Lung (tissue), 12 donors: Measurements from ENCODE around the gene NEIL3. TPM values are rescaled to one million over a fixed set of nuclear protein-coding genes. Genes with fewer than 3 reads are reported as not detected.

ENCODE experiments used
- ATAC-seq: fragments of 200-7000 bp; cut with Tn5 transposase; one replicate; pipeline ENCODE4 v1.9.1; 2020; ENCODE audit warnings: moderate number of reproducible peaks; ENCODE audit not compliant: insufficient read depth, low FRiP score
- DNase-seq, 3 donors: peaks; one replicate each; pipeline ENCODE4 v3.0.0-alpha.2; 2013 to 2017
- H3K27ac ChIP-seq, 2 donors: one replicate each; pipeline ENCODE4 v1.5.1; 2013; ENCODE audit warnings: mild to moderate bottlenecking in 2 of 2, moderate library complexity in 2 of 2, control low read depth in 1 of 2, inconsistent platforms in 1 of 2, low read depth in 1 of 2, low read length in 1 of 2
- H3K27me3 ChIP-seq, 3 donors: one replicate each; pipeline ENCODE4 v1.5.1; 2013; ENCODE audit warnings: low read length in 2 of 3; ENCODE audit not compliant: control insufficient read depth in 3 of 3, insufficient read depth in 3 of 3
- H3K36me3 ChIP-seq, 4 donors: one replicate each; pipeline ENCODE4 v1.5.1; 2013; ENCODE audit warnings: low read length in 4 of 4, mild to moderate bottlenecking in 1 of 4, moderate library complexity in 1 of 4; ENCODE audit not compliant: control insufficient read depth in 4 of 4, insufficient read depth in 4 of 4
- H3K4me1 ChIP-seq, 5 donors: one replicate each; pipeline ENCODE4 v1.5.1; 2013; ENCODE audit warnings: low read length in 5 of 5, mild to moderate bottlenecking in 2 of 5, moderate library complexity in 1 of 5; ENCODE audit not compliant: control insufficient read depth in 5 of 5, insufficient read depth in 5 of 5
- H3K4me3 ChIP-seq: one replicate; pipeline ENCODE4 v1.5.1; 2013; ENCODE audit warnings: mild to moderate bottlenecking, control low read depth, moderate library complexity
- H3K9ac ChIP-seq, 2 donors: one replicate each; pipeline ENCODE4 v1.5.1; 2013; ENCODE audit warnings: low read length in 2 of 2, control low read depth in 1 of 2; ENCODE audit not compliant: insufficient read depth in 1 of 2
- H3K9me3 ChIP-seq, 4 donors: one replicate each; pipeline ENCODE4 v1.5.1; 2013; ENCODE audit warnings: low read length in 3 of 4, mild to moderate bottlenecking in 1 of 4, moderate library complexity in 1 of 4; ENCODE audit not compliant: control insufficient read depth in 4 of 4, insufficient read depth in 3 of 4
- WGBS, 2 donors: extraction: QIAGEN DNeasy Blood & Tissue Kit; methylation state at CpG; one replicate each; pipeline ENCODE4 v1.1.7; 2013; 5-methylcytosine and 5-hydroxymethylcytosine counted together
- polyA plus RNA-seq, 2 donors: library from polyadenylated mRNA; stranded (reverse); fragments of 200-250 nt; gene quantifications; one replicate each; pipeline ENCODE4 v1.2.1, GENCODE V29; 2013
- total RNA-seq, 2 donors: library from RNA; depleted of rRNA in 1 of 2; stranded (reverse); fragments of >200 nt in 1 of 2; gene quantifications; one replicate each; pipeline ENCODE4 v1.2.1, GENCODE V29; 2014 to 2021
- TF ChIP-seq, protein P1 (sequence below): IDR thresholded peaks from 2 replicates; pipeline ENCODE4 v1.5.1; 2012; ENCODE audit warnings: mild to moderate bottlenecking; ENCODE audit errors: control extremely low read depth, extremely low read depth
- donor health status: control.
- donor health status: control.
- donor health status: Bipolar disorder and iron deficiency.
- donor health status: healthy.
- donor health status: DM: yes; HTN: yes; CAD: no.

Gene NEIL3
- total and polyA plus RNA-seq, 4 donors, result 0.22 to 2.0 (median 0.32) TPM

- Histone ChIP-seq H3K9me3 (peaks cover 0 to 4% (median 0%) of the 10 kb centered on the region in 4 donors), H3K4me1 (no peaks in the 10 kb centered on the region), H3K4me3 (no peak overlapping the region), H3K9ac (no peak overlapping the region), H3K27me3 (no peaks in the 10 kb centered on the region), H3K36me3 (no peaks in the 10 kb centered on the region), H3K27ac (no peak overlapping the region)
- TF ChIP-seq, protein P1, sequence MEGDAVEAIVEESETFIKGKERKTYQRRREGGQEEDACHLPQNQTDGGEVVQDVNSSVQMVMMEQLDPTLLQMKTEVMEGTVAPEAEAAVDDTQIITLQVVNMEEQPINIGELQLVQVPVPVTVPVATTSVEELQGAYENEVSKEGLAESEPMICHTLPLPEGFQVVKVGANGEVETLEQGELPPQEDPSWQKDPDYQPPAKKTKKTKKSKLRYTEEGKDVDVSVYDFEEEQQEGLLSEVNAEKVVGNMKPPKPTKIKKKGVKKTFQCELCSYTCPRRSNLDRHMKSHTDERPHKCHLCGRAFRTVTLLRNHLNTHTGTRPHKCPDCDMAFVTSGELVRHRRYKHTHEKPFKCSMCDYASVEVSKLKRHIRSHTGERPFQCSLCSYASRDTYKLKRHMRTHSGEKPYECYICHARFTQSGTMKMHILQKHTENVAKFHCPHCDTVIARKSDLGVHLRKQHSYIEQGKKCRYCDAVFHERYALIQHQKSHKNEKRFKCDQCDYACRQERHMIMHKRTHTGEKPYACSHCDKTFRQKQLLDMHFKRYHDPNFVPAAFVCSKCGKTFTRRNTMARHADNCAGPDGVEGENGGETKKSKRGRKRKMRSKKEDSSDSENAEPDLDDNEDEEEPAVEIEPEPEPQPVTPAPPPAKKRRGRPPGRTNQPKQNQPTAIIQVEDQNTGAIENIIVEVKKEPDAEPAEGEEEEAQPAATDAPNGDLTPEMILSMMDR, result no peak
- DNase-seq (no peak), ATAC-seq (no peak)
- WGBS, 2 donors, result 67% methylated on average over 2 of the region's 2 CpGs
Observed at GRCh38 chr4:177405508-177405907, 95.8 kb downstream of the NEIL3 start.

GRCh38 chr4:177408023-177408422, 98.3 kb downstream of the NEIL3 start:
- H3K9me3 ChIP-seq, result peaks cover 0 to 4% (median 0%) of the 10 kb centered on the region in 4 donors
- TF ChIP-seq, protein P1, result no peak
- no peaks in the 10 kb centered on the region for H3K27me3 ChIP-seq
- H3K4me3 ChIP-seq, result no peak overlapping the region
- WGBS, 2 donors, result 96 to 97% methylated on average over 23 to 25 of the region's 25 CpGs
- no peak for ATAC-seq
- no peak overlapping the region for H3K9ac ChIP-seq
- no peaks in the 10 kb centered on the region for H3K4me1 ChIP-seq
- DNase-seq, result no peak
- H3K36me3 ChIP-seq, result no peaks in the 10 kb centered on the region
- no peak overlapping the region for H3K27ac ChIP-seq

GRCh38 chr4:177410566-177410965, 100.9 kb downstream of the NEIL3 start:
- TF ChIP-seq, protein P1, result no peak
- no peaks in the 10 kb centered on the region for H3K4me1 ChIP-seq
- H3K4me3 ChIP-seq, result no peak overlapping the region
- H3K9ac ChIP-seq, result no peak overlapping the region
- H3K27ac ChIP-seq, result no peak overlapping the region
- DNase-seq (no peak), ATAC-seq (no peak)
- H3K36me3 ChIP-seq, result no peaks in the 10 kb centered on the region
- peaks cover 0 to 4% (median 0%) of the 10 kb centered on the region in 4 donors for H3K9me3 ChIP-seq
- no peaks in the 10 kb centered on the region for H3K27me3 ChIP-seq

- TF ChIP-seq, protein P1, result no peak
- no peak overlapping the region for H3K4me3 ChIP-seq
- no peak overlapping the region for H3K9ac ChIP-seq
- H3K27ac ChIP-seq, result no peak overlapping the region
- ATAC-seq (no peak), DNase-seq (no peak)
- H3K4me1 ChIP-seq, result no peaks in the 10 kb centered on the region
- 73 to 83% methylated on average over 5 of the region's 5 CpGs for WGBS, 2 donors
- no peaks in the 10 kb centered on the region for H3K27me3 ChIP-seq
- H3K36me3 ChIP-seq, result no peaks in the 10 kb centered on the region
- peaks cover 0 to 2% (median 0%) of the 10 kb centered on the region in 4 donors for H3K9me3 ChIP-seq
Observed at GRCh38 chr4:177411996-177412395, 102.3 kb downstream of the NEIL3 start.
